ENCODE measurements around the gene ABCA4. TPM values are rescaled to one million over a fixed set of nuclear protein-coding genes. Genes with fewer than 3 reads are reported as not detected.

ABCA4 gene
- total and polyA plus RNA-seq, 2 of the 8 experiments (the other 6 are each of a cell fraction or from before 2014, with no cell fraction given) = 0.06 TPM; not detected in 1

DNA sequence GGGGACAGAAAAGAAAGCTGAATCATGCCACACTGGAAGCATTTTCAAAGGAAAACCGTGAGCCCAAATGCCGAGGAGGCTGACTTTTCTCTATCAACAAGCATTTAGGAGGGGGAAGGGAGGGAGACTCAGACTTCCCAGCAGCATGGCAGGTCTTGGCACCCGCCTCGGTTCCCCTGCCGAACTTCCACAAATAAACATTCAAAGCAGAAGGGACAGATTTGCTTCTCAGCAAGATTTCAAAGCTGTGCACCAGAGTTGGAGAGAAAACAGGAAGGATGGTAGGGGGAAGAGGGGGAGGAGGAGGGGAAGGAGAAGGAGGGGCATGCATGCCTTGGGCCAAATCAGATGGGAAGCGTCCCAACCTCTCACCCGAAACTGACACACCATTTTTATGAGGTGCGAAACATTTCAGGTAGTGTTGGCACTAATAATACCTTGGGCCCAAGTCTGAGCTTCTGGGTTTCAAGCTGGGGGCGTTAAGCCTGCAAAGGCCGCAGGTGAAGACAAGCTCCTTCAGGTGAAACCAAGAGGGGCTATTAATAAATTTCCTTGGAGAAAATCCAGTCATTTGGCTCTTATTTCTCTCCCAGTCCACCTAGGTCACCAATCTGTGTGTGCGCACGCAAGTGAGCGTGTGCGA, 26.4 kb downstream of the ABCA4 start:
- H3K9ac ChIP-seq (replicated peaks in 1 of 4; ENCODE audit: extremely low read depth in 1 of 4, low read depth in 3 of 4, low read length in 3 of 4) = no peak overlapping the region

More for the DNA sequence above, 26.4 kb downstream of the ABCA4 start:
- Histone ChIP-seq H2BK20ac (ENCODE audit: low read length) (peak overlapping the region; percentile 83; the same call in 1 of the 2 replicates), H3K79me1 (ENCODE audit: low read depth, low read length) (no peaks in the 10 kb centered on the region), H2BK5ac (ENCODE audit: low read depth, low read length) (0 out of 2 replicates have a peak overlapping the region, but pooled peaks have one; percentile 10), H4K8ac (ENCODE audit: extremely low read depth, insufficient read depth, low read length) (no peak overlapping the region; the same call in 1 of the 2 replicates), H4K91ac (replicated peaks; ENCODE audit: insufficient read length, low read length) (peak overlapping the region; percentile 89), H3K23ac (ENCODE audit: insufficient read length) (no peak overlapping the region), H3K56ac (replicated peaks; ENCODE audit: insufficient read length, low read depth, low read length) (no peak overlapping the region), H2BK12ac (ENCODE audit: low read depth, low read length) (peak overlapping the region; percentile 64), H4K20me1 (replicated peaks in 1 of 2; ENCODE audit: control insufficient read depth in 1 of 2, insufficient read depth in 2 of 2, low read length in 2 of 2) (no peaks in the 10 kb centered on the region), H3K4ac (replicated peaks; ENCODE audit: insufficient read length, low read depth, low read length) (no peak overlapping the region), H3K4me1 (replicated peaks in 1 of 4; ENCODE audit: control insufficient read depth in 3 of 4, insufficient read depth in 4 of 4, low read length in 3 of 4) (peaks cover 0 to 8% (median 6%) of the 10 kb centered on the region in 4 experiments; a peak in 4 of 7 replicates), H3K36me3 (ENCODE audit: control insufficient read depth in 2 of 4, insufficient read depth in 4 of 4, low read length in 3 of 4) (no peaks in the 10 kb centered on the region), H3K27ac (ENCODE audit: low read depth, low read length) (no peak overlapping the region), H3K18ac (ENCODE audit: extremely low read depth, low read length) (0 out of 2 replicates have a peak overlapping the region, but pooled peaks have one; percentile 44), H3K4me3 (ENCODE audit: extremely low read depth in 1 of 4, insufficient read depth in 2 of 4, low read depth in 3 of 4, low read length in 4 of 4) (no peak overlapping the region), H2AK5ac (ENCODE audit: low read depth, low read length) (no peak overlapping the region), H3K14ac (ENCODE audit: insufficient read length) (no peak overlapping the region), H2AFZ (ENCODE audit: low read length) (peak overlapping the region; percentile 91), H2BK15ac (ENCODE audit: low read length) (no peak overlapping the region; the same call in 1 of the 2 replicates), H3K23me2 (ENCODE audit: low read depth, low read length) (no peaks in the 10 kb centered on the region), H4K5ac (ENCODE audit: insufficient read length, low read depth, low read length) (no peak overlapping the region), H3K4me2 (ENCODE audit: insufficient read depth in 1 of 2, low read depth in 2 of 2, low read length in 2 of 2) (0 out of 4 replicates have a peak overlapping the region, but pooled peaks of 1 of the 2 experiments have one; percentile 7), H3K79me2 (ENCODE audit: control insufficient read depth in 1 of 2, insufficient read depth in 2 of 2, low read length in 2 of 2) (no peaks in the 10 kb centered on the region), H3K27me3 (replicated peaks in 1 of 4; ENCODE audit: control insufficient read depth in 3 of 4, extremely low read depth in 1 of 4, insufficient read depth in 3 of 4, low read length in 3 of 4) (no peaks in the 10 kb centered on the region; a peak in 1 of 7 replicates), H3K9me3 (ENCODE audit: insufficient read depth in 2 of 2, low read depth in 1 of 2, low read length in 1 of 2) (no peaks in the 10 kb centered on the region), H2BK120ac (replicated peaks; ENCODE audit: low read depth, low read length) (no peak overlapping the region)
- TF ChIP-seq RBBP5 (IDR thresholded peaks at IDR 0.05; ENCODE audit: borderline replicate concordance, low read depth, low read length) (no peak), MAFK (IDR thresholded peaks at IDR 0.05; ENCODE audit: low read depth, low read length) (no peak)
- FAIRE-seq (no peak), DNase-seq (ENCODE audit: low read depth in 1 of 2, low spot score in 2 of 2) (no peak)
- ChIA-PET CTCF (ENCODE audit: partially characterized antibody) (interaction anchor here (0.9 to 1.9 kb wide), 6 partner anchors 16 to 241 kb away, joined by 3 to 6 read pairs (median 4); no protein-coding TSS in a partner anchor), POLR2A (ENCODE audit: partially characterized antibody) (interaction anchor here (0.6 to 1.1 kb wide), 3 partner anchors 9 to 21 kb away, joined by 3 to 6 read pairs (median 3); no protein-coding TSS in a partner anchor)
- WGBS, 2 experiments (ENCODE audit: extremely low coverage in 1 of 2, insufficient coverage in 1 of 2, insufficient read length in 1 of 2, insufficient replicate concordance in 2 of 2, low coverage in 1 of 2, low lambda C conversion rate in 2 of 2, missing lambda C conversion rate in 1 of 2) = 87% methylated on average over 14 of the region's 14 CpGs; no CpG with 5 or more reads in 1 of the 2 experiments
